GM21360 (cell line): ENCODE data around the gene KRT32.

Experiments used
- ATAC-seq: cut with Tn5 transposase; IDR thresholded peaks from one replicate; pipeline ENCODE4 v1.9.1; 2021; ENCODE audit warnings: mild to moderate bottlenecking, moderate library complexity; ENCODE audit not compliant: unreplicated experiment

KRT32 gene

GRCh38 chr17:41468346-41468745 lies 1.2 kb upstream of the KRT32 start:
- ATAC-seq: no peak

DNA sequence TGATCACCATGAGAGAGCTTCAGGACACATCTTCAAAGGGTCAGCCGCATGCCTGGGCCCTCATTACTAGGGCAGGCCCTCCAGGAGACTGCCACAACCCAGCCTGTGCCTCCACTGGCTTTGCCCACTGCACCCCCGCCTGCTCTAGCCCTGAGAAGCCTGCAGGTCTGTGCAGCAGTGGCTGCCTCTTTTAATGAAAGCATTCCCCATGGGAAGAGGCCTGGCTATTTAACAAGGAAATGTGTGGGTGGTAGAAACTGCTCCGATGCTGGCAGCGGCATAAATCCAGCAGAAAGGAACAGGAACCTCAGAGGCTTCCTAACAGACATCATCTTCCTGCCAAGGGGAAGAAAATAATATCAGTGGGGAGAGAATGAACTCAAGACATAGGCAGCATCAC lies 375 bp upstream of the KRT32 start:
- ATAC-seq: no peak

GRCh38 chr17:41464682-41465081 lies 2.5 kb downstream of the KRT32 start:
- ATAC-seq: no peak

DNA sequence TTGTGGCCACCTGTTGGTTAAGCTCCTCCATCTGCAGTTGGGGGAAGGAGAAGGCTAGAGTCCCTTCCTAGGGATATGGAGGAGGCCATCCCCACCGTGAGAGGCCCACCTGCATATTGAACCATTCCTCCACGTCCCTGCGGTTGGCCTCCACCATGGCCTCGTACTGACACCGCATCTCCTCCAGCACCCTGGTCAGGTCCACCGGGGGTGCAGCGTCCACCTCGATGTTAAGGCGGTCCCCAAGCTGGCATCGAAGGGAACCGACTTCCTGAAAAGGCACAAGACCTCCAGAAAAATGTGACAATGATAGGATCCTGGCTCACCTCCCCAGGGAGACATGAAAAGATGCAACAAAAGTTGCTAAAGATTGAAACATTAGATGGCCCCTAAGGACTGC lies 3.0 kb downstream of the KRT32 start:
- ATAC-seq: no peak

DNA sequence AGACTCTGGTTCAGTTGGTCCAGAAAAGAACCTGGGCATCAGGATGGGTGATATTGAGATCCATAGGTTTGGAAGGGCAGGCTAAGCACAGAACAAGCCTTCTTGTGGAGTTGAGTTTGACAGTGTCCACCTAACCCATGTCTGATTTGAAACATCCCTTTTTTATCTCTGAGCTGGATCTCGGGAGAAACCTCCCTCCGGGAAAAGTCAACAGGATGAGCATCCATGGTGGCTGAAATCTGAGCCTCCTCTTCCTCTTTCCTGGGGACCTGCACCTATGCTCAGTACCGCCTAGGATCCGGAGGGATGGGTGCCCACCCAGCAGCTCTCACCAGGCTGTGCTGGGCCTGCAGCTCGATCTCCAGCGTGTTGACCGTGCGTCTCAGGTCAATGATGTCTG lies 3.4 kb downstream of the KRT32 start:
- no peak for ATAC-seq

DNA sequence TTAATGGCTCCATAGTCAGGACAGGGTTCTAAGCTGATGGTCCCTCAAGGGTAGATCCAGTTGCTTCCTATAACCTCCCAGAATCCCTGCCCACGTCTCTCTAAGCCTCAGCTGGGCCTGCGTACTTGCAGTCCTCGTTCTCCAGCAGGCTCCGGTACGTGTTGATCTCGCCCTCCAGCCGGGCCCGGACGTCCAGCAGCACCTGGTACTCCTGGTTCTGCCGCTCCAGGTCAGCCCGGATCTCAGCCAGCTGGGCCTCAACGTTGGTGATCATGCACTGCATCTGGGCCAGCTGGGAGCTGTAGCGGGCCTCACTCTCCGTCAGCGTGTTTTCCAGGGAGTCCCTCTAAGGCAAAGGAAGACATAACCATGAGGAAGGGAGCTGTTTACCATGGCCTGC lies 4.5 kb downstream of the KRT32 start:
- ATAC-seq: no peak

- ATAC-seq: no peak
Observed at GRCh38 chr17:41457676-41458075, 9.5 kb downstream of the KRT32 start.

GRCh38 chr17:41456204-41456603 lies 11.0 kb downstream of the KRT32 start:
- ATAC-seq: no peak

GRCh38 chr17:41455236-41455635 lies 11.9 kb downstream of the KRT32 start:
- no peak for ATAC-seq

GRCh38 chr17:41453066-41453465 lies 14.1 kb downstream of the KRT32 start:
- ATAC-seq: no peak

- ATAC-seq: no peak
Observed at GRCh38 chr17:41452281-41452680, 14.9 kb downstream of the KRT32 start.

GRCh38 chr17:41451154-41451728 lies 15.9 kb downstream of the KRT32 start:
- no peak for ATAC-seq

DNA sequence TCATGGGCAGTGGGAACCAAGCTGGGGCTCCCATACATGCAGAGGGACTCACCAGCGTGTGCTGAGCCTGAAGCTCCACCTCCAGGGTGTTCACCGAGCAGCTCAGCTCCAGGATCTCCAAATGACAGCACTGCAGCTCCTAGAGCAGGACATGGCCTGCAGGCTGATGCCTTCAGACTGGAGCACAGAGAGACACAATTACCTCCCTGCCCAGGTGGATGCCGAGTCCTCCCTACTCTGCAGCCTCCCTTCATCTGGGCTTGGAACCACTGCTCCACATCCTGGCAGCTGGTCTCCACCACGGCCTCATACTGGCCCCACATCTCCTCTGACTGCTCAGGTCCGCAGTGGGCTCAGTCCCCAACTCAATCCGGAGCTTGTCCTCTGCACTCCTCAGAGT lies 18.2 kb downstream of the KRT32 start:
- ATAC-seq: no peak

DNA sequence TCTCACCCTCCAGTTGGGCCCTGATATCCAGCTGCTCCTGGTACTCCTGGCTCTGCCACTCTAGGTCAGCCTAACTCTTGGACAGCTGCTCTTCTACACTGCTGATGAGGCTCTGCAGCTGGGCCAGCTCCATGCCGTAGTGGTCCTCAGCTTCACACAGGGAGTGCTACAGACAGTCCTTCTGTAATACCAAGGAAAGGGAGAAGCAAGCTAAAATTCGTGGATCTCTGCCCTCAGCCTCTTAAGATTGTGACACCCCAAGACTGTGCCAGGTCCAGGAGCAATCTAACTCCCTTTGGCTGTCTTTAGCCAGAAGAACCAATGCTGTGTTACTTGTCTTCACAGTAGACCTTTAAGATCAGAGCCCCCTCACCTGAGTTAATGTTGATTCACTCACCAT lies 18.7 kb downstream of the KRT32 start:
- no peak for ATAC-seq

- ATAC-seq: no peak
Observed at GRCh38 chr17:41446806-41447205, 20.4 kb downstream of the KRT32 start.

GRCh38 chr17:41444640-41445039 lies 22.5 kb downstream of the KRT32 start:
- ATAC-seq: no peak

GRCh38 chr17:41444186-41444585 lies 23.0 kb downstream of the KRT32 start:
- no peak for ATAC-seq

DNA sequence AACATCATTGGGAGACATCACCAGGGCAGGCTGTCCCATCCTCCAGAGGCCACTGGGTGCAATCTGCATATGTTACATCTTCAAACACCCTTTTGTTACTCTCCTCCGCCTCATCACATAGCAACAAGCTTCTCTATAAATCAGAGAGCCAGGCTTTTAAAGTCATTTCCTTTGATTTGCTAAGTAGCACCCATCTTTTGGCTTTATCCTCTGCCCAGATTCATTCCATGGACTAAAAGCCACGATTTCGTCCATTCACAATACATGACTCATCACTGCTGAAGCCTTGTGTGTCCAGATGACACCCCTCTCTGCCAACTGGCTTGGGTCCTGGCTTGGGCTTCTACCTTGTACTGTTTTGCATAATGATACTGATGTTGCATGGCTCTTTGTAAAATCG lies 24.4 kb downstream of the KRT32 start:
- no peak for ATAC-seq

- no peak for ATAC-seq
Observed at GRCh38 chr17:41440531-41441033, 26.6 kb downstream of the KRT32 start, which contains the start of gene KRT38. KRT38 (minus strand) TSS chr17:41440983; CDS start chr17:41440921, 62 bp downstream.

DNA sequence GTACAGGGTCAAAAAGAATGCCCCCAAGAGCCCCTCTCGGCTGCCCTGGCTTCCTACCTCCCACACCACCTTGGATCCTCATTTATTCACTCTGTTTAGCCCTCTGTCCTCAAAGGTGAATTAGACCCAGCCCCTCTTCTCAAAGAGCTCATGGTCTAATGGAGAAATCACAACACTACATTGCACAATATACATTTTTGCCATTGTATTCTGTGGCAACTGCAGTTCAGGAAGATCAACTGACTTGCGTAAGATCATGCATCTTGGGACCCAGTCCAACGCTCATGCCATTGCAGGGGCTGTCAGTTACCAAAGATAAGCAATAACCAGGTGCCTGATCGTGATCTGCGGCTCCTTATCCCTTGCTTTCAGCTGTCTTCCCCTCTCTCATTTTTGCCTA lies 27.8 kb downstream of the KRT32 start:
- ATAC-seq: no peak

DNA sequence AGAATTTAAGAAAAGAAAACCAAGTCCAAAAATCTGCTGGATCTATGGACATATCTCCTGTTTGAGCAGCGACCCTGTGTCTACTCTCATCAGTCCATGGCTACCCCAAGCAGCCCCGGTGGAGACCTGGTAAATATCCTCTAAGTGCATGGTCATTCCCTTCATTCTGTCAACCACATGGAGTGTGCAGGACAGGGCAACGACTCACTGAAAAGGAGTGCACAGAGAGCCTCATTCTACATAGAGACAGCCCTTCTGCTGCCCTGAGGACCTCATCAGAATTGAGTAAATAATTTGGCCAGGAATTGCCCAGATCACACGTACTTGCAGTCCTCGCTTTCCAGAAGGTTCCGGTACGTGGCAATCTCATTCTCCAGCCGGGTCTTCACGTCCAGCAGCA lies 29.4 kb downstream of the KRT32 start:
- ATAC-seq: no peak

- ATAC-seq: no peak
Observed at GRCh38 chr17:41437254-41437653, 29.9 kb downstream of the KRT32 start.

DNA sequence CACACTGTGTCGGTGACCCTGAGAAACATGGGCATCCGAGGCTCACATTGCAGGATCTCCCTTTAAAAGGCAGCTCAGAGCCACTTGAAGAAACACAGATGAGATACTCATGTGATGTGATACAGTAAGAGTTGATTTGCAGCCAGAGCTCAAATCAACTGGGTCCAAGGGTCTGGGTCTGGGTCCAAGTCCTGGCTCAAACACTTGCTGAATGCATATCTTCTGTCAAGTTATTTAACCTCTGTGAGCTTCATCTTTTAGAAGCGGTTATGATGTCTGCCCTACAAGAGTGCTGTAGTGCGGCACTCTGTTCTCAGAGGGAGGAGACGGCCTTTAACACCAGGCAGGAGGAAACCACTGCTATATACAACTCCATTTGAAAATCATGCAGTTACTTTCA lies 32.8 kb downstream of the KRT32 start:
- ATAC-seq: no peak
